ENCODE data around the gene SNX20. TPM values are rescaled to one million over a fixed set of nuclear protein-coding genes. Genes with fewer than 3 reads are reported as not detected.

SNX20 gene
- total RNA-seq, 4 donors from 2014 or later = 0.20 to 4.3 (median 2.6) TPM

GRCh38 chr16:50718061-50718760 lies 37.1 kb upstream of the SNX20 start:
- intact Hi-C loops (cut with DNase I; ENCODE audit: low total_unique reads) = no loop called here
- in situ Hi-C loops (cut with MboI; ENCODE audit: low pct_ligation_motif_present in 1 of 4, low pct_unique_long_range_greater_than_20kb in 1 of 4, low sequenced_read_pairs in 3 of 4) = no loop called here
- no peaks in the 10 kb centered on the region for H3K36me3 ChIP-seq
- 77 to 87% methylated on average over 12 to 16 of the region's 16 CpGs for WGBS, 2 donors (ENCODE audit: low coverage in 1 of 2)
- no peaks in the 10 kb centered on the region for H3K9me3 ChIP-seq
- no peak overlapping the region for H3K27ac ChIP-seq
- H3K4me3 ChIP-seq = no peak overlapping the region
- DNase-seq = no peak
- no peaks in the 10 kb centered on the region for H3K27me3 ChIP-seq
- H3K4me1 ChIP-seq = no peaks in the 10 kb centered on the region
- no peak for TF ChIP-seq POLR2A (IDR thresholded peaks at IDR 0.05)
- no peak for TF ChIP-seq CTCF (IDR thresholded peaks at IDR 0.05)
- TF ChIP-seq POLR2AphosphoS5 (IDR thresholded peaks at IDR 0.05) = no peak
- no peak for TF ChIP-seq EP300 (IDR thresholded peaks at IDR 0.05; ENCODE audit: low read depth)

DNA sequence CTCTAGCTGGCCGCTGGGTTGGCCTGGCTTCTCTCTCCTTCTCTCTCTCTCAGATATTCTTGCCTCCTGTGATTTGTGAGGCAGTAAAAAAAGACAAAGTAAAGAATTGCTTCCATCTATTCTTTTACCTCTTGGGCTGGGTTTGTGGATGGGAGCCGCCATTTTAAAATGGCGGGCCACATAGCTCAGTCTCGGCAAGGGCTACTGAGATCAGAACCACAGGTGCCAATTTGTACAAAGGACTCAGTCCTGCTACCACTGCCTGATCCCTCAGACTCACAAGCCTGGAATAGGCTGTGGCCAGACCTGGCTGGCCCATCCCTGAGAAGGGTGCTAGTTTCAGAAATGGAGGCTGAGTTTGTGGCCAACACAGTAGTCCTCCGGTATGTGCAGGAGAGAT lies 36.4 kb upstream of the SNX20 start:
- H3K27me3 ChIP-seq = no peaks in the 10 kb centered on the region
- no peak overlapping the region for H3K27ac ChIP-seq
- DNase-seq = no peak
- no peak overlapping the region for H3K4me3 ChIP-seq
- intact Hi-C loops (cut with DNase I; ENCODE audit: low total_unique reads) (no loop called here), in situ Hi-C loops (cut with MboI; ENCODE audit: low pct_ligation_motif_present in 1 of 4, low pct_unique_long_range_greater_than_20kb in 1 of 4, low sequenced_read_pairs in 3 of 4) (no loop called here)
- H3K36me3 ChIP-seq = no peaks in the 10 kb centered on the region
- no peaks in the 10 kb centered on the region for H3K9me3 ChIP-seq
- H3K4me1 ChIP-seq = no peaks in the 10 kb centered on the region
- TF ChIP-seq POLR2A (IDR thresholded peaks at IDR 0.05) = no peak
- TF ChIP-seq POLR2AphosphoS5 (IDR thresholded peaks at IDR 0.05) = no peak
- TF ChIP-seq EP300 (IDR thresholded peaks at IDR 0.05; ENCODE audit: low read depth) = no peak
- no peak for TF ChIP-seq CTCF (IDR thresholded peaks at IDR 0.05)
- WGBS, 2 donors (ENCODE audit: low coverage in 1 of 2) = 100% methylated on average over 2 to 5 of the region's 5 CpGs

GRCh38 chr16:50717091-50717490 lies 36.0 kb upstream of the SNX20 start:
- intact Hi-C loops (cut with DNase I; ENCODE audit: low total_unique reads) (no loop called here), in situ Hi-C loops (cut with MboI; ENCODE audit: low pct_ligation_motif_present in 1 of 4, low pct_unique_long_range_greater_than_20kb in 1 of 4, low sequenced_read_pairs in 3 of 4) (no loop called here)
- Histone ChIP-seq H3K4me3 (no peak overlapping the region), H3K27ac (no peak overlapping the region), H3K9me3 (no peaks in the 10 kb centered on the region), H3K27me3 (no peaks in the 10 kb centered on the region), H3K36me3 (no peaks in the 10 kb centered on the region), H3K4me1 (no peaks in the 10 kb centered on the region)
- WGBS, 2 donors (ENCODE audit: low coverage in 1 of 2) = 90% methylated on average over 3 of the region's 4 CpGs; no CpG with 5 or more reads in 1 of the 2 donors
- no peak for TF ChIP-seq CTCF (IDR thresholded peaks at IDR 0.05)
- no peak for TF ChIP-seq POLR2AphosphoS5 (IDR thresholded peaks at IDR 0.05)
- TF ChIP-seq POLR2A (IDR thresholded peaks at IDR 0.05) = no peak
- no peak for TF ChIP-seq EP300 (IDR thresholded peaks at IDR 0.05; ENCODE audit: low read depth)
- DNase-seq = no peak

DNA sequence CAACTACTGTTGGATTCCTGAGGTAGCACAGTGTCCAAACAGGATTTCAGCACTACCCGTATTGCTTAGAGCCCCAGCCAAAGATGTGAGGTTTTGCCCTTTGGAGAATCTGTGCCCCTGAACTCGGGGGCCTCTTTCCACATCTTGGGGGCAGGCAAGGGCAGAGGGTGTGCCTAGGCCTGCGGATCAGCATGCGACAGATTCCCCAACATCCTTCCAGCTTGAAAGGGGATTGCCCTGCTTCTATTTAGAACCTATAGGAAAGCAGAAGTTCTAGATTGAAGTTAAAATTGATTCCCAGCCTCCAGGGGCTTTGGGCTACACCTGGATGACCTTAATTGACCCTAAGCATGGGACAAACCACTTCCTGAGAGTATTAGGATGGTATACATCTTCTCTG lies 31.8 kb upstream of the SNX20 start:
- 80 to 83% methylated on average over 1 to 4 of the region's 4 CpGs for WGBS, 2 donors (ENCODE audit: low coverage in 1 of 2)

More for the DNA sequence above, 31.8 kb upstream of the SNX20 start:
- no peak for DNase-seq
- no peak overlapping the region for H3K4me3 ChIP-seq
- H3K9me3 ChIP-seq = no peaks in the 10 kb centered on the region
- in situ Hi-C loops (cut with MboI; ENCODE audit: low pct_ligation_motif_present in 1 of 4, low pct_unique_long_range_greater_than_20kb in 1 of 4, low sequenced_read_pairs in 3 of 4) = no loop called here
- intact Hi-C loops (cut with DNase I; ENCODE audit: low total_unique reads) = no loop called here
- H3K36me3 ChIP-seq = no peaks in the 10 kb centered on the region
- H3K27ac ChIP-seq = no peak overlapping the region
- no peaks in the 10 kb centered on the region for H3K27me3 ChIP-seq
- no peak for TF ChIP-seq CTCF (IDR thresholded peaks at IDR 0.05)
- no peak for TF ChIP-seq POLR2AphosphoS5 (IDR thresholded peaks at IDR 0.05)
- no peak for TF ChIP-seq EP300 (IDR thresholded peaks at IDR 0.05; ENCODE audit: low read depth)
- no peak for TF ChIP-seq POLR2A (IDR thresholded peaks at IDR 0.05)
- no peaks in the 10 kb centered on the region for H3K4me1 ChIP-seq

Data from transverse colon (tissue), 4 donors.